Neuronal stem cell (in vitro differentiated cells): ENCODE data around the gene RSBN1.

Experiments used
- DNase-seq: peaks from one replicate; pipeline ENCODE4 v3.0.0-alpha.2; 2013; ENCODE audit warnings: low spot score
- H2AFZ ChIP-seq: one replicate; pipeline ENCODE4 v1.6.1; 2013; ENCODE audit warnings: mild to moderate bottlenecking, low read length, inconsistent platforms
- H2AK5ac ChIP-seq: 2 replicates; pipeline ENCODE4 v1.6.1; 2013; ENCODE audit warnings: low read depth, mild to moderate bottlenecking, inconsistent platforms, low read length, moderate library complexity, mixed read lengths
- H2BK120ac ChIP-seq: 2 replicates; pipeline ENCODE4 v1.6.1; 2013; ENCODE audit warnings: low read depth, mild to moderate bottlenecking, inconsistent platforms, low read length, moderate library complexity, mixed read lengths
- H2BK12ac ChIP-seq: one replicate; pipeline ENCODE4 v1.6.1; 2013; ENCODE audit warnings: low read length, inconsistent platforms
- H2BK15ac ChIP-seq: 2 replicates; pipeline ENCODE4 v1.6.1; 2013; ENCODE audit warnings: mild to moderate bottlenecking, low read length, inconsistent platforms, mixed read lengths
- H2BK5ac ChIP-seq: one replicate; pipeline ENCODE4 v1.6.1; 2013; ENCODE audit warnings: inconsistent platforms, mild to moderate bottlenecking, low read length, moderate library complexity
- H3K14ac ChIP-seq: one replicate; pipeline ENCODE4 v1.6.1; 2013; ENCODE audit warnings: low read length, inconsistent platforms
- H3K18ac ChIP-seq: 2 replicates; pipeline ENCODE4 v1.6.1; 2013; ENCODE audit warnings: low read length, inconsistent platforms
- H3K23ac ChIP-seq: 2 replicates; pipeline ENCODE4 v1.6.1; 2013; ENCODE audit warnings: low read depth, mild to moderate bottlenecking, mixed read lengths, low read length, inconsistent platforms; ENCODE audit not compliant: poor library complexity
- H3K27ac ChIP-seq: replicated peaks from 3 replicates; pipeline ENCODE4 v1.5.1; 2013; ENCODE audit warnings: low read length, inconsistent platforms
- H3K27me3 ChIP-seq, 3 experiments: 2 replicates each; pipeline ENCODE4 v1.6.1; 2013; ENCODE audit warnings: low read length in 3 of 3, mild to moderate bottlenecking in 2 of 3, inconsistent platforms in 1 of 3, low read depth in 1 of 3, mixed read lengths in 1 of 3, moderate library complexity in 1 of 3; ENCODE audit not compliant: control insufficient read depth in 3 of 3, insufficient read depth in 3 of 3
- H3K36me3 ChIP-seq, 2 donors: replicated peaks in 1 of 2; 2 replicates each; pipeline ENCODE4 v1.6.1; 2013; ENCODE audit warnings: low read length in 2 of 2; ENCODE audit not compliant: control insufficient read depth in 2 of 2, insufficient read depth in 2 of 2
- H3K4ac ChIP-seq: 2 replicates; pipeline ENCODE4 v1.6.1; 2013; ENCODE audit warnings: inconsistent platforms, mild to moderate bottlenecking, low read length, moderate library complexity
- H3K4me1 ChIP-seq, 2 donors: 1 replicate in 1 of 2; 2 replicates in 1 of 2; pipeline ENCODE4 v1.6.1; 2013; ENCODE audit warnings: low read length in 2 of 2, low read depth in 1 of 2; ENCODE audit not compliant: control insufficient read depth in 2 of 2, insufficient read depth in 1 of 2
- H3K4me2 ChIP-seq: one replicate; pipeline ENCODE4 v1.6.1; 2013; ENCODE audit warnings: mild to moderate bottlenecking, low read length, inconsistent platforms; ENCODE audit not compliant: insufficient read depth, poor library complexity, severe bottlenecking
- H3K4me3 ChIP-seq, 2 donors: 2 replicates each; pipeline ENCODE4 v1.5.1; 2013; ENCODE audit warnings: low read length in 2 of 2, mild to moderate bottlenecking in 2 of 2, inconsistent platforms in 1 of 2, moderate library complexity in 1 of 2
- H3K79me1 ChIP-seq: one replicate; pipeline ENCODE4 v1.6.1; 2013; ENCODE audit warnings: low read depth, mild to moderate bottlenecking, inconsistent platforms, low read length, moderate library complexity
- H3K9ac ChIP-seq: one replicate; pipeline ENCODE4 v1.6.1; 2013; ENCODE audit warnings: mild to moderate bottlenecking, low read depth, low read length, inconsistent platforms; ENCODE audit not compliant: poor library complexity
- H3K9me3 ChIP-seq, 2 donors: replicated peaks in 1 of 2; 2 replicates each; pipeline versions ENCODE3 to v1.6.1; 2013; ENCODE audit warnings: low read length in 2 of 2, mild to moderate bottlenecking in 2 of 2, inconsistent platforms in 1 of 2, low read depth in 1 of 2, mixed read lengths in 1 of 2, moderate library complexity in 1 of 2; ENCODE audit not compliant: control insufficient read depth in 2 of 2, insufficient read depth in 1 of 2
- H4K8ac ChIP-seq: one replicate; pipeline ENCODE4 v1.6.1; 2013; ENCODE audit warnings: low read depth, mild to moderate bottlenecking, inconsistent platforms, low read length, moderate library complexity
- H4K91ac ChIP-seq: one replicate; pipeline ENCODE4 v1.6.1; 2013; ENCODE audit warnings: low read length, low read depth, mild to moderate bottlenecking, inconsistent platforms; ENCODE audit not compliant: poor library complexity
- WGBS, 2 donors: extraction: QIAGEN DNeasy Blood & Tissue Kit; methylation state at CpG; one replicate each; pipeline ENCODE4 v1.1.7; 2013; ENCODE audit warnings: missing lambda C conversion rate in 2 of 2, mixed read lengths in 1 of 2; ENCODE audit not compliant: insufficient read length in 2 of 2, insufficient replicate concordance in 1 of 2; ENCODE audit errors: extremely low coverage in 2 of 2; 5-methylcytosine and 5-hydroxymethylcytosine counted together

RSBN1 gene

DNA sequence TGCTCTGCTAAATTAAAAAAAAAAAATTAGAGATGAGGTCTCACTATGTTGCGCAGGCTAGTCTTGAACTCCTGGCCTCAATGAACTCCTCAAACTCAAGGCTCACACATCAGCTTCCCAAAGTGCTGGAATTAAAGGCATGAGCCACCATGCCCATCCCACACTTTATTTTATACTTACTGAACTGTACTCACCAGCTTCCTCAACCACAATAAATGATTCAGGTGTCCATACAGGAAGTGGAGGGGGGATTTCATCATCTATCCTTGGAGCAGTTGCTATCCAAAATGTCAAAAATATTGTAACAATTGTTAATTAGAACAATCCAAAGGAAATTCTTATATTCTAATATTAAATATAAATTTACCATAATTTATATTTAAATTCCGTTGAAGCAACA lies 22.4 kb upstream of the RSBN1 start:
- H3K4me3 ChIP-seq = no peak overlapping the region
- no peaks in the 10 kb centered on the region for H3K4me1 ChIP-seq
- no peak overlapping the region for H3K4ac ChIP-seq
- H3K4me2 ChIP-seq = no peak overlapping the region
- DNase-seq = no peak
- H2BK12ac ChIP-seq = no peak overlapping the region
- no peak overlapping the region for H2AFZ ChIP-seq
- no peak overlapping the region for H3K27ac ChIP-seq
- no peaks in the 10 kb centered on the region for H3K9me3 ChIP-seq
- no peak overlapping the region for H2AK5ac ChIP-seq
- no peak overlapping the region for H2BK5ac ChIP-seq
- no peak overlapping the region for H2BK15ac ChIP-seq
- H3K79me1 ChIP-seq = no peaks in the 10 kb centered on the region
- no peak overlapping the region for H3K9ac ChIP-seq
- H3K14ac ChIP-seq = no peak overlapping the region
- H4K91ac ChIP-seq = no peak overlapping the region
- no peak overlapping the region for H3K23ac ChIP-seq
- WGBS, 2 donors = no CpG with 5 or more reads among the region's 2 CpGs
- peaks cover 0 to 10% (median 0%) of the 10 kb centered on the region in 3 experiments for H3K27me3 ChIP-seq
- no peaks in the 10 kb centered on the region for H3K36me3 ChIP-seq
- no peak overlapping the region for H4K8ac ChIP-seq
- H3K18ac ChIP-seq = no peak overlapping the region
- no peak overlapping the region for H2BK120ac ChIP-seq

DNA sequence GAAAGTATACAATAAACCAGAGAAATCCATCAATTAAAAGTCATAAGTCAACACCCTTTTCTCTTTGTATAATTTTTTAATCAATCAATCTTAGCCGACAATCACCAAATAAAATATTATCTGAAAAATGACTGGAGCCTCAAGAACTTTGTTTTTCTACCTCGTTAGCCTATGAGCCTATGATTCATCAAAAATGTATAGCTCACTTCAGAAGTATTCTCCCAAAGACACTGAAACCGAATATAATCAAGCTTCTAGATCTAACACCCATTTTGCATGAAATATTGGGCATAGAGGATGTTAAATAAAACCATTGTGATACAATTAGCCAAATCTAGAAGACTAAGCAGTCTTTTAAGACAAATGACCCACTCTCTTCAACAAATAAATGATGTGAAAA lies 17.8 kb upstream of the RSBN1 start:
- Histone ChIP-seq H4K8ac (no peak overlapping the region), H2AK5ac (no peak overlapping the region), H2BK120ac (no peak overlapping the region), H3K4me1 (no peaks in the 10 kb centered on the region), H4K91ac (no peak overlapping the region), H3K4ac (no peak overlapping the region), H3K23ac (no peak overlapping the region), H3K79me1 (no peaks in the 10 kb centered on the region), H3K18ac (no peak overlapping the region), H3K36me3 (no peaks in the 10 kb centered on the region), H3K27me3 (peaks cover 0 to 3% (median 0%) of the 10 kb centered on the region in 3 experiments), H2BK15ac (no peak overlapping the region), H3K9ac (no peak overlapping the region), H3K4me3 (no peak overlapping the region), H2BK12ac (no peak overlapping the region), H3K14ac (no peak overlapping the region), H2AFZ (no peak overlapping the region), H3K27ac (no peak overlapping the region), H2BK5ac (no peak overlapping the region), H3K4me2 (no peak overlapping the region), H3K9me3 (no peaks in the 10 kb centered on the region)
- DNase-seq = no peak
- no CpG with 5 or more reads among the region's 3 CpGs for WGBS, 2 donors

DNA sequence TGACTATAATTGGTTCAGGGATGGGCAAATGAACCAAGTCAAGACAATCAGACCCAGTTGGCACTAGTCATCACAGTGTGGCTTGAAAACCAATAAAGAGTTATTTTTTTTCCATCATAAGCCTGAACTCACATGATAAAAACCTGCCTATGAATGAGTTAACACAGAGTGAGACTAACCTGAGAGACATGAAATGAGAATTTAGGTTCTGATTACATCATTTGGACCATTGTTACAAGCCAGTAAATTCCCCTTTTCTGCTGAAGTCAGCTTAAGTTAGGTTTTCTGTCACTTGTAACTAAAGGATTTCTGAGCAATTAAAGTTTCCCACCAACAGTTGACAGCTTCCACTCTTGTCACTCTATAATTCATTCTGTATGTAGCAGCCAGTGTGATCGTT lies 9.6 kb upstream of the RSBN1 start:
- H2AK5ac ChIP-seq = no peak overlapping the region
- H3K18ac ChIP-seq = no peak overlapping the region
- H3K9ac ChIP-seq = no peak overlapping the region
- no peak overlapping the region for H2BK12ac ChIP-seq
- H2AFZ ChIP-seq = no peak overlapping the region
- H2BK120ac ChIP-seq = no peak overlapping the region
- H3K27me3 ChIP-seq = no peaks in the 10 kb centered on the region
- no peak overlapping the region for H4K8ac ChIP-seq
- no peak overlapping the region for H3K23ac ChIP-seq
- H3K27ac ChIP-seq = no peak overlapping the region
- H2BK15ac ChIP-seq = no peak overlapping the region
- H3K4me2 ChIP-seq = no peak overlapping the region
- no peaks in the 10 kb centered on the region for H3K79me1 ChIP-seq
- H3K4me3 ChIP-seq = no peak overlapping the region
- H3K4me1 ChIP-seq = no peaks in the 10 kb centered on the region
- no peaks in the 10 kb centered on the region for H3K9me3 ChIP-seq
- no peak overlapping the region for H3K14ac ChIP-seq
- no peak overlapping the region for H3K4ac ChIP-seq
- H2BK5ac ChIP-seq = no peak overlapping the region
- H4K91ac ChIP-seq = no peak overlapping the region
- no peak for DNase-seq
- no peaks in the 10 kb centered on the region for H3K36me3 ChIP-seq
- no CpG with 5 or more reads among the region's 1 CpG for WGBS, 2 donors

DNA sequence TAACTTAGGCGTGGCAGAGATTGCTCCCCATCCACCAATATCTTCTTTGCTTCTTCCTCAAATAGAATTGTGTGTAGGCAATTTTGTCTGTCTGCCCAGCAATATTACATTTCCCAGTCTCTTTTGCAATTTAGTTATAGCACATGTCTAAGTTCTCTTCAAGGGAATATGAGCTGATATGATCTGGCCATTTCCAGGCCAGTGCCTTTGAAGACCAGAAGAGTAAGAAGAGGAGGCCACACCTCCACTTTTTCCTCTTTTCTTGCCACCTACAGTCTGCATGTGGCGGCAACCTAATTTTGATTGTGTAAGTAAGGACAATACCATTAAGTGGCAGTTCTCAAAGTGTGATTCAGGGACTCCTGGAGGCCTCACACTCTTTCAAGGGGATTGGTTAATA lies 6.3 kb upstream of the RSBN1 start:
- DNase-seq = no peak
- no peak overlapping the region for H4K8ac ChIP-seq
- no peaks in the 10 kb centered on the region for H3K27me3 ChIP-seq
- no peak overlapping the region for H3K23ac ChIP-seq
- no peaks in the 10 kb centered on the region for H3K79me1 ChIP-seq
- no peak overlapping the region for H2BK12ac ChIP-seq
- H3K18ac ChIP-seq = no peak overlapping the region
- no peak overlapping the region for H3K27ac ChIP-seq
- WGBS, 2 donors = no CpG with 5 or more reads among the region's 2 CpGs
- H3K14ac ChIP-seq = no peak overlapping the region
- H3K4ac ChIP-seq = no peak overlapping the region
- no peak overlapping the region for H3K9ac ChIP-seq
- no peak overlapping the region for H2AK5ac ChIP-seq
- H2BK5ac ChIP-seq = no peak overlapping the region
- H3K4me3 ChIP-seq = no peak overlapping the region
- H2BK15ac ChIP-seq = no peak overlapping the region
- H3K9me3 ChIP-seq = no peaks in the 10 kb centered on the region
- H2BK120ac ChIP-seq = no peak overlapping the region
- no peaks in the 10 kb centered on the region for H3K4me1 ChIP-seq
- H3K4me2 ChIP-seq = no peak overlapping the region
- H4K91ac ChIP-seq = no peak overlapping the region
- no peak overlapping the region for H2AFZ ChIP-seq
- no peaks in the 10 kb centered on the region for H3K36me3 ChIP-seq
